Measurements from ENCODE around the gene HMCN1.

Gene HMCN1

GRCh38 chr1:185733818-185734735 lies at the start of gene HMCN1:
HMCN1 (plus strand) TSS chr1:185734391; CDS start chr1:185734780, 389 bp downstream.
- DNase-seq (ENCODE audit: low read depth): no peak

DNA sequence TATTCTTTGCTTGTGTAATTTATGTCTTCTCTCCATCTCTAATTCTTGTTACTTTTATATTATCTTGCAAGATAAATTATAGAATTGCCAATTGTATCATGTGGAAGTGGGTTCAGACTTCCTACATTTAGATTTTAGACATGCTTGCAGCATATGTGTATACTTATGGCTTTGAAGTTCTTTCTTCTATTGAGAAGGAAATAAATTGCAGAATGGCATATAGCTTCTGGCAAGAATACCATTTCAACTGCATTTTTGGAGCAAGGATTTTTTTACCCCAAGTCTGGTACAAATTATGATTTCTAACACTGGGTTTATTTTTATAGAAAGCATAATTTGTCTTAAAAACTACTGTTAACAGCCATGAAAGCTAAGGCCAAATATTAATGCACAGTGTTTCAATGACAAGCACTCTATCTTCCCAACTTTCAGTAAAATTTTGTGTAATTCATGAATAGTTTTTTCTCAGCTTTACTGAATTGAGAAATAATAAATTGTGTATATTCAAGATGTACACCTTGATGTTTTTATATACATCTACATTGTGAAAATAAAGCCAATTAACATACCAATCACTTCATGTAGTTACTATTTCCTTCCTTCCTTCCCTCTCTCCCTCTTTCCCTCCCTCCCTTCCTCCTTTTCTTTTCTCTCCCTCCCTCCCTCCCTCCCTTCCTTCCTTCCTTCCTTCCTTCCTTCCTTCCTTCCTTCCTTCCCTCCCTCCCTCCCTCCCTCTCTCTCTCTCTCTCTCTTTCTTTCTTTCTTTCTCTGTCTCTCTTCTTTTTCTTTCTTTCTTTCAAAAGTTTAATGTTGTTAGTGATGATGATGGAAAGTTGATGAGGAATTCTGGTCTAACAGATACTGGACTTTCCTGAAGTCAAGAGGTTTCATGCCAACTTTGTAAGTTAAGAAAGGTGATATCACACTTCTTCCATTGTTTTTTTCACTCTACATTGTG lies 47.1 kb upstream of the HMCN1 start:
- DNase-seq (ENCODE audit: low read depth): no peak

DNA sequence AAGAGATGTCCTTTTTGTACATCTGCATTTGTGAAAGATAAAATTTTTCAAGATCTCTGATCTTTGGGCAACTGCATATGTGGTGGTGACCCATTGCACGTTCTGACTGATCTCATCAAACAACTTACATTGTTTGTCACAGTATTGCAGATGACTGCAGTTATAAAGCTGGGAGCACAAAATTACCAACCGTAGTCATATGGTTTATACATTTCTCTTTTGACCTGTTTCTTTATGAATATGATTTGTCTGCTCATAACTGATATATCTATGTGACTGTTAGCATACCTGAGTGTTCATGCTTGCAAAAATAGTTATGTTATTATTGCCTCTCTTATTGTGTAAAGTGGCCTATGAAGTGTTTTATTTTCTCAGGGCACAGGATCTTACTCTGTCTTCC lies 43.7 kb upstream of the HMCN1 start:
- no peak for DNase-seq (ENCODE audit: low read depth)

- no peak for DNase-seq (ENCODE audit: low read depth)
Measured at GRCh38 chr1:185693654-185694053, 40.5 kb upstream of the HMCN1 start.

DNA sequence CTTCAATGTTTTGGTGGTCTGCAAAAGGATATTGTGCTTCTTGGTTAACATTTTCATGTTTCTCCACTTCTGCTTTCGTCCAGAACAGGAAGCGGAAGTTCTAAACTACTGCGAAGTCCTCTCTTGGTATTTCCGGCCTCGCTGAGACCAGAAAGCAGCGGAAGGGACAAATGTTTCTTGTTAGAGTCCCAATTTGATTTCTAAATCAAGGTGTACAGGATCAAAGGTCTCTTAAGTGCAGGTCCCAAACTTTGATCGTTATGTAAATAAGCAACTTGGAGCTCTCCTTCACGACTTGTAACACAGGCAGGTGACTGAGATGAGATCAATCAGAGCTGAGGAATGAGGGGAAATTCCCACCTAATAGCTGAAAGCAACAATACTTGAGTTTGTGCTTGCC lies 40.1 kb upstream of the HMCN1 start:
- no peak for DNase-seq (ENCODE audit: low read depth)

DNA sequence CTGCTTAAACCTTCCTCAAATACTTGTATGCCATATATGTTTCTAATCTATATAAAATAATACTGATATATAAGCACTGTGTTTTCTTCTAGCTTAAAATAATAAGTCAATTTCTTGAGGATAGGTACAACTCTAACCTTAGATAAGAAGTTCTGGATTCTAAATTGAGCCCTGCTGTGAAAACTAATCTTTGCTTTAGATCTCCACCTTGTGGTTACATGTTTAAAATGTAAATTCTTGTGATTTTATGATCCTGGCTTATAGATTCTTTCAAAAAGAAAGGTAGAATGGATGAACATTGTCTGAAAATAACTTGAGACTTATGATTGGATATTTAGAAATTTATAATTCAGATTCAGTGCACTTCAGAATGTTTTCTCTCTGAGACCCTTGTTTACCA lies 38.9 kb upstream of the HMCN1 start:
- DNase-seq (ENCODE audit: low read depth): no peak

DNA sequence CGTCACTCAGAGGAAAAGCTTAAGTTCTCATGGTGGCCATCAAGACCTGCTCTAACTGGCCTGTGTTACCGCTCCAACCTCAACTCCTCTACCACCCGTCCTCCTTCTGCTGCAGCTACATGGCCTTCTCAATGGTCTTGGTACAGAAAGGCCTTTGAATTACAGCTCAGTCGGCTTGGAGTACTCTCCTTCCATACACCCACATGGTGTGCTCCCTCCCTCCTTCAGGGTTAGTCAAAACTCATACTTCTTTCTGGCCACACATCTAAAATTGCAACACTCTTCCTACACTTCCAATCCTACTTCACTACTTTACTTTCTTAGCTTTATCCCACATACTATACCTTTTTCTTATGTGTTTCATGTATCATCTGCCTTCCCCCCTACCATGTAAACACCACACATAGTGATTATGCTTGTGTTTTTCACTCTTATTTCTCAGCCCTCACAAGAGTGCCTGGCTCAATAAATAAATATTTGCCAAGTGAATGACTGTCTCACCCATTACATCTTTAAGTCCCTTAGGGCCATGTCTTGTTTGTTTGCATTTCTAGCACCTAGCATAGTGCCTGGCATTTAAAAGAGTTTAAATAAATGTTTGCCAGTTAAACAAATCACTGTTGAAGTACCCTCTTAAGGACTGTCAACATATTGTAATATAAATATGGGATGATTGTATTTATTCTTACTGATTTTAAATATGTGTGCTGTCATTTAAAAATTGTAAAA lies 37.6 kb upstream of the HMCN1 start:
- no peak for DNase-seq (ENCODE audit: low read depth)

DNA sequence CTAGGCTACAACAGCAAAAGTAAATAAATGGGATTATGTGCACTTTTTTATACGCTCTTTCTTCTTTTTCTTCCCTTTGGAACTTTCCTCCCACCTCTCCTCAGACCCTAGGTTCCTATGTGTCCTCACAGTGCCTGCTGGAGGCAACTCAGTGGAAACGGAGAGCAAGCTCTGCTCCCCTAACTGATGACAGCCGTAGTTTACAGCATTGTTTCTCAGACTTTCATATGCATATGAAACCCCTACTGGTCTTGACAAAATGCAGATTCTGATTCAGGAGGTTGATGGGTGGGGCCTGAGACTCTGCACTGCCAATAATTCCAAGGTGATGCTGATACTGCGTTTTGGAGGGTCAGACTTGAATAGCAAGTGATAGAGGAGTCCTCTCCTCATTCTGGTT lies 34.3 kb upstream of the HMCN1 start:
- no peak for DNase-seq (ENCODE audit: low read depth)

GRCh38 chr1:185701650-185702049 lies 32.5 kb upstream of the HMCN1 start:
- DNase-seq (ENCODE audit: low read depth): no peak

GRCh38 chr1:185704181-185704580 lies 30.0 kb upstream of the HMCN1 start:
- no peak for DNase-seq (ENCODE audit: low read depth)

- no peak for DNase-seq (ENCODE audit: low read depth)
Measured at GRCh38 chr1:185716095-185716494, 18.1 kb upstream of the HMCN1 start.

DNA sequence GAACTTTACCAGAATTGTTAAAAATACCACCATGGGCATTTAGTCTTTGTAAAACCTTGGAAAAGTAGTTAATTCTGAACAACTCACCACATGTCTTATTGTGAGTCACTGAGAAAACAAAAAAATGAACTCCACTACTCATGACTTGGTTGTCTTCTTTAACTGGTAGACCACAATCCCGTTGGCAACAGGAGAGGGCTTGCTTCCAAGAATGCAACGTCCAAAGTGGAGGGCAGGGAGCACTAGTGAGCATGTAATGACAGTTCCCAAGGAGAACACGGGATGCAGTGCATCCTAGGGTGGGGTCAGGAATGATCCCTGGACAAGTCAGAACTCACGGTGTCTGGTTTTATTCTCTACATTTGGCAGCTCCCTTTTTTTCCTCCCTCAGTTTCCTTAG lies 15.2 kb upstream of the HMCN1 start:
- DNase-seq (ENCODE audit: low read depth): peak; percentile 77

DNA sequence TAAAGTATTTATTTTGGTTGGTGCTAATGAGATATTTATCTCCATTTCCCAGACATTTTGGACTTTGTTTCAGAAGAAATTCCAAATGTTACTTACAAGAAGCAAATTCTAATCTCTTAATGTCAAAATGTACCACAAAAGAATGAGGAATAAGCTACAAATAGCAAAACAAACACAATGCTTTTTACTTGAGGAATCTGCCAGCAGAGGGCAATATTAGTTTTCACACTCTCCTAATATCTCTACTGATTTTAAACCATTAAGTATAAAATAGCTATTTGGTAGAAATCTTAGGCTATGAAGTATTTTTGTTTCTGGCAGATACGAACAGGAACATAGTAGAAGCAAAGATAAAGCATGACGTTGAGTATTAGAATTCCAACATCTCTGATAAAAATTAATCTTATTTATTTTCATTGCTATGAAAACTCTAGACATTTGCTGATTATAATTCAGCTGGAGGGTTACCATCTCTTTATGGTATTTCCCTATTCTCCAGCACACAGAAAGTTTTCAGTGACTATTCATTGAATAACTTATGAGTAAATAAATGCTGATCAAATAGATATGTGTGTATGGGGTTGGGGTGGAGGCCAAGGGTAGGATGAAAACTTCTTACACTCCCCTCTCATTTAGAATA lies 13.4 kb upstream of the HMCN1 start:
- peak; percentile 39 for DNase-seq (ENCODE audit: low read depth)

DNA sequence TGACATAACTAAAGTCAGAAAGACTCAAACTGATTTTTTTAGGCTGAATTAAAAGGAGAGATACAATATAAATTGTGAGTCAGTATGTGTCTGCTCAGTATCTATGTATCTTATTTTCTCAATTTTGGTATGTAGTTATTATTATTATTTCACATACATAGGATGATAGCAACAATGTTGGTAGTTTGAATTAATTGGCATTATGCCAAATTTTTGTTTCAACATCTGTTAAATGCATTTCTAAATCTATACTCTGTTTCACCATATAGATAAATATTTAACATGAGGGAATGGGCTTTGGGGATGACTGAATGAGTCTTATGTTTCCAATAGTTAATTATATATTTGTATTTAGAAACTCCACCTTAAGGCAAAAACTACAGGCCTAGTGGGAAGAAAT lies 12.6 kb upstream of the HMCN1 start:
- no peak for DNase-seq (ENCODE audit: low read depth)

DNA sequence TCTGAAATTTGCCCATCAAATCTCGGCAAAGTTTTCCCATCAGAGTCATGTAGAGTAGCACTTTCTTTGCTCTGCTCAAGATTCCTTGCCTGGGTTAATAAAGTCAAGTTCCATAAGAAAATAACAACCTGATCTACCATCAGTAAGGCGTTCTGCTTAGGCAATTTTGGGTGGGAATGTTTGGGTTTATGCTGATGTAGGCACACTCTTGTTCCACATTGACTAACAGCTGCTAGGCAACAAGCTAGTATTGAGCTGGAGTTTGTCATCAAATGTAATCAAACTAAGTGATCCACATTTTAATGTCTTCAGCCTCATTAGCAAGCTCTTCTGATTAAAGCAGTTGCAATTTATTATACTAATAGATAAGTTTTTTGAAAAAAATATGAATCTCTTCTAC lies 12.1 kb upstream of the HMCN1 start:
- no peak for DNase-seq (ENCODE audit: low read depth)

GRCh38 chr1:185727726-185728125 lies 6.5 kb upstream of the HMCN1 start:
- no peak for DNase-seq (ENCODE audit: low read depth)

DNA sequence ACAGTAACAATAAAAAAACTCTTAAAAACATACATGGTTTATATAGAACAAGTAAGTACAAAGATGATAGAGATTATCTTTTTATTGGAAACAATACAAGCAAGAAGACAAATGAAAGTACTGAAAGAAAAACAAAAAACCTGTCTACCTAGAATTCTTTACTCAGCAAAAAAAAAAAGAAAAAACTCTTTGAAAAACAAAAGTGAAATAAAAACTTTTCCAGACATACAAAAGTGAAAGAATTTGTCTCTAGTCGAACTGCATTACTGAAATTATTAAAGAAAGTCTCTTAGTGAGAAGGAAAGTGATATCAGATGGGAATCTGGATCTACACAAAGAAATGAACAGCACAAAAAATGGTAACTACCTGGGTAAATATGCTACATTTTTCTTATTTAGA lies 2.7 kb upstream of the HMCN1 start:
- no peak for DNase-seq (ENCODE audit: low read depth)

- DNase-seq (ENCODE audit: low read depth): no peak
Measured at GRCh38 chr1:185732951-185733350, 1.2 kb upstream of the HMCN1 start.

DNA sequence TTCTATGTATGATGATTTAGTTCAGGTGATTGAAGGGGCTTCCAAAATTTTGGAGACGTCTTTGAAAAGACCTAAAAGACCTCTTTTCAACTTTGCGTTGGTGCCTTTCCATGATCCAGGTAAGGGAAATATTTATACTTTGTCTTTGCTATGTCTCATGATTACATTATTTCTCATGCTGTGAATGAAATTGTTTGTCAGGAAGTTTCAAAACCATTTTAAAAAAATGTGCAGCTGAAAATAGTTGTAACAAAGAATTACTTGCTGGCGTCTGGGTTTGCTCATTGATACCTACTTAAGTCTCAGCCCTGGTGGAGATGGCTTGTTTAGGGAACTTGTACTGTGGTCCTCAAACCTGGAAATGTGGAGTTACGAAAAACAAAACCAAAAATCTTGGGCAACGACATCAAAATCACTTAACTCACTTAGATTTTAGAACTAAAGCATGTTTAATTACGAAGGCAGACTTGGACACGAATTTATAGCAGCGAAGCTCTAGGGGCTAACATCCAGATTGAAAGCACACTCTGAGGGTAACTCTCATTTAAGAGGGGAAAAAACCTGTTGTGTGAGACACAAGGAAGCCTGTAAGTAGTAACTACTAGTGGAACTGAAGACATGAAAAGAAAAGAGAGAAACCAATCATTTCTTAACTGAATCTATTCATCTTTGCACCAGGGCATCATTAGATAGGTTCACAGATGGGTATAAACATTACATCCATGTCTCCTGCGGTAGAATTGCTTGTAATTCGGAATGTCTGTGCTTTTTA lies 924 bp downstream of the HMCN1 start:
- DNase-seq (ENCODE audit: low read depth): no peak

DNA sequence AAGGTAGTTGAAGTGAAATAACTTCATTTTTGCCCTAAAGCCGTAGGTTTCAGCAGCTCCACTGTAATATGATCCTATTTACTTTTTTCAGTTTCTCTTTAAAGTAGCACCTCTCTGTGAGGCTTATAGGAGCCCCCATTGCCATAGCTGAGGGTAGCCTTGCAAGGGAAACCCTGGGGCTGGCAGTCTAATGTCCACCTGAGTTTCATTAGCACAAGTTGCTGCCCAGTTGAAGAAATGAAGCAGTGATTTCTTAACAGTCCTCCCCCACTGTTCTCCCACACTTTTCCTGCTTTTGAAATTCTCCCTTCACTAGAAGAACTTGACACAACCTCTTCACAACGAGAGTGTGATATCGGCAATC lies 1.5 kb downstream of the HMCN1 start:
- DNase-seq (ENCODE audit: low read depth): no peak

DNA sequence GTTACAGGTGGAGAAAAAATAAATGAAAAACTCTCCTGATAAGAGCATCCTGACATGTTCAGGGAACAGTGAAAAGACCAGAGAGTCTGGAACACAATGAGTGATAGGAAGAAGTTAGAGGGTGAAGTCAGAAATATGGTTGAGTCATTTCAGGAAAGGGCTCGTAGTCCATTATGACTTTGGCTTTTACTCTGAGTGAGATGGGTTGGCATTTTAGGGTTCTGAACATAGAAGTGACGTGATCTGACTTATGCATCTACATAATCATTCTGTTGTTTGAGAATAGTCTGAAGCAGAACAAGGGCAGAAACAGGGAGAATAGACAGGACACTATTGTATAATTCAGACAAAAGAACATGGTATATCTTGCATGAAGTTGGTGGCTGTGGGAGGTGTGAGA lies 5.8 kb downstream of the HMCN1 start:
- no peak for DNase-seq (ENCODE audit: low read depth)

All from fibroblast of the conjunctiva (primary cell).